GM21786 (cell line): ENCODE data around the gene MEP1B.
A peak's percentile ranks its signal among the peaks of the same experiment; 100 is the strongest.
"Not testable (repeated sequence)": the region's sequence is repeated elsewhere in the genome, so short reads cannot be mapped to it uniquely, and the experiment has no call there.

Experiments
- ATAC-seq: cut with Tn5 transposase; IDR thresholded peaks from one replicate; pipeline ENCODE4 v1.9.1; 2021; ENCODE audit not compliant: unreplicated experiment

The MEP1B gene

DNA sequence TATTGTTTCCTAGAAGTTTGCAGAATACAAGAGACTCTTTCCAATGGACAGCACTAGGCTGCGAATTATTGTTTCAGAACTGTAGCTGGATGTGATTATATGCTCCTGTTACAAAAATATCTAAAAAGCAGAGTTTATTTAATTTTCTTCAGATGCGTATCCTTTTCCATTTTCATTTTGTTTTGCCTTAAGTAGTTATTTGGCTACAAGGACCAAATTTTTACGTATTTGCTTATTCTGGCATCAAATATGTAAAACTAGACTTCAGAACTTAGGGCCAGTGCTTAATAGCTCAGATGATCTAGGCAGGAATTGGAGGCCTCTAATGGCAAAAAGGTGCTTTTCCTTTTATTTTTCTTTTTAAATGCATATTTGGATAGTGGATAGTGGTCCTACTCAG lies 18.7 kb downstream of the MEP1B start:
- no peak for ATAC-seq

DNA sequence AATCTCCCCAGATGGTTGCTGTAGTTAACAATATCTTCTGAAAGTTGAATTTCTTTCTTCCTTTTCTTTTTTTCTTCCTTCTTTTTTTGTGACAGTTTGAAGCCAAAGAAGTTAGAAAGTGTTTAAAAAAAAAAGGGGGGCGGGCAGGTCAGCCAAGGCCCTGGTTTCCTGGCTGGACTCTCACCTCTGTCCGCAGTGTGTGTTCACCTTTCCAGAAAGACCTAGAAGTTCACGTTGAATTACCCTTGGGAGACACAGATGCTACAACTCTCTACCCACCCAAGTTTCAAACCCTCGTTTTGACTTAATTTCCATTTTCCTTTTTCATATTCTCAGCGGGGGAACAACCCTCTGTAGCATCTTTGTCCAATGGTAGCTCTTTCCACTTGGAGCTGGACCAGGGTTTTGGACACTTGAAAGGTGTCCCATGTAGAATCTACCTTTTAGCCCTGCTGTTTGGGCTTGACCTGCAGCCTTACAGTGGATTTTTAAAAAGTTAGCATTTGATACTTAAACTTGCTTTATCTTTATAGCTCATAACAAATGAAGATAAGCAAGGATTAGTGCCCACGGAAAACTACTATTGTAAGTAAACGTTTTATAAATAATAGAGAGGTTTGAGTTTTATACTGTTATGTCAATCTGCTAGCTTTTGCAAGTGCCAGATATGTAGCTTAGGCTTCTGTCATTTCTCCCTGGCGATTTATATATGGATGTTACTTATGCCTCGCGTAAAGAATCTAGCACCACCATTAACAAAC lies 20.0 kb downstream of the MEP1B start:
- ATAC-seq: no peak

DNA sequence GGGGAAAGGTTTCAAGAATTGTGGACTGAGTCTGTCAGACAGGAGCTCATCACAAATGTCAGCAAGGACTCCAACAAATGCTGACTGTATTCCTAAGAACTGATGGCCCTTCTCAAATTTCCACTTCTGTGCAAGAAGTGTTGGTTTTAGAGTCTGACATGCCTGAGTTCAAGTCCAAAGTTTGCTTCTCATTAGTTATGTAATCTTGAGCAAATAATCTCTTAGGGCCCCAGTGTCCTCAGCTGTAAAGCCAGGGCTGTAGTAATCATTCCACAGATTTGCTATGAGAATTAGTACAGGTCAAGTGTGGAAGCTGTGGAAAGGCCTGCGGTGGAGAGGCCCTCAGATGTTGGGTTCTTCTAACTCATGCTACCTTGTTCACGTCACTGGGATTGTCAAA lies 23.9 kb downstream of the MEP1B start:
- no peak for ATAC-seq

DNA sequence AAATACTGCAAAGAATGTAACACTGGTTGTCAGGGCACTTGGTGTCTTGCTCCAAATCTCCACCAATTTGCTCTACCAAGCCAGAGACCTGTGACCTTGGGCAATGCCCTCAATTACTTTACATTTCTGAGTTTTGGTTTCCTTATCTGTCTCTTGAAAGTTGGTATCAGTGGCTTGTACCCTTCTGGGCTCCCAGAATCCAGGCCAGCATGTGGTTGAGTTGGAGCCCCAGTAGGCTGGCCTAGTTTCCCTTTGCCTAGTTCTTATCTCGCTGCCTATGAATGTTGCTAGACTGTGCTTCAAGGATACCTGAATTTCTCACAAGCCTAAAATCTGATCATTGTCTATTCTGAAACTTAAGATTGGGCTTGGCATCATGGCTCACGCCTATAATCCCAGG lies 26.6 kb downstream of the MEP1B start:
- no peak for ATAC-seq

DNA sequence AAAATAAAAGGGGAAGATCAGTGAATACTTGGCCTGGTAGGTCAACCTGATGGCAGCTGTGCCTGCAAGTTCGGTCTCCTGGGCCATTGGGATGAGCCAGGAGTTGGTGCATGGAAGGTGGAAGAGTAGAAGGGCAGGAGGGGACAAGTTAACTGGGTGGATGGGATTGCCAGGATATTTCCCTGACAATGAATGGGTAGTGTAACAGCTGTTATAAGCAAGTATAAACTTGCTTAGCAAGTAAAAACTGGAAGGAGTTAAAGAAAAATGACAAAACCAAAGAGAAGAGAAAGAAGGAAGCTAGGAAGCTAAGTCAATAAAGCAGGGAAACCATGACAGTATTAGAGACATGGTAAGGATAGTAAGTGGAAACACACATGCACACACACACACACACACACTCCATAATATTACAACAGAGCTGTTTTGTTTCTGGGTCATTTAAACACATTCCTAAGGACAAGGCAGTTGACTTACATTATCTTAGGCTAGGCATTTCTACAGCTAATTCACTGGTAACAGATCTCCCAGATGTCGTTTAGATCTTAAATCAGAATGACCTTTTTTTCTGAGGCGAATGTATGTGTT lies 29.7 kb downstream of the MEP1B start:
- no peak for ATAC-seq

DNA sequence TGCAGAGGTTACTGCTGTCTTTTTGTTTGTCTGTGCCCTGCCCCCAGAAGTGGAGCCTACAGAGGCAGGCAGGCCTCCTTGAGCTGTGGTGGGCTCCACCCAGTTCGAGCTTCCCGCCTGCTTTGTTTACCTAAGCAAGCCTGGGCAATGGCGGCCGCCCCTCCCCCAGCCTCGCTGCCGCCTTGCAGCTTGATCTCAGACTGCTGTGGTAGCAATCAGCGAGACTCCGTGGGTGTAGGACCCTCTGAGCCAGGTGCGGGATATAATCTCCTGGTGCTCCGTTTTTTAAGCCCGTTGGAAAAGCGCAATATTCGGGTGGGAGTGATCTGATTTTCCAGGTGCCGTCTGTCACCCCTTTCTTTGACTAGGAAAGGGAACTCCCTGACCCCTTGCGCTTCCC lies 43.5 kb downstream of the MEP1B start:
- ATAC-seq: not testable (repeated sequence)

DNA sequence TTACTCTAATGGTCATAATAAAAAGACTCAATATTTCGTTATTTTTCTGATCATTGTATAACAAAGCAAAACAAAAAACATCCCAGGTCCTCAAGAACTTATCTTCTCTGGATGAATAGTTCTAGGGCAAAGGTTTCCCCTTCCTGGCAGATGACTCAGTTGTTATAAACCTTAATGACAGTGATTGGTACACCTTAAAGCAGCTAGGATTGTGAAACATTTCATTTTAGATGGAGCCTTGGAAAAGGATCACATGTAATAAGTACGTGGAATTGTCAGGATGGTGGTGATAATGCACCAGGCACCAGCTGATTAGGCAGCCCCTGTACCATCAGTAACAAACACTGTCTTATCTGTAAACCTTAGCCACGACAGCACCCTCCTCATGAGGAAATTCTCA lies 47.2 kb downstream of the MEP1B start:
- ATAC-seq: no peak

DNA sequence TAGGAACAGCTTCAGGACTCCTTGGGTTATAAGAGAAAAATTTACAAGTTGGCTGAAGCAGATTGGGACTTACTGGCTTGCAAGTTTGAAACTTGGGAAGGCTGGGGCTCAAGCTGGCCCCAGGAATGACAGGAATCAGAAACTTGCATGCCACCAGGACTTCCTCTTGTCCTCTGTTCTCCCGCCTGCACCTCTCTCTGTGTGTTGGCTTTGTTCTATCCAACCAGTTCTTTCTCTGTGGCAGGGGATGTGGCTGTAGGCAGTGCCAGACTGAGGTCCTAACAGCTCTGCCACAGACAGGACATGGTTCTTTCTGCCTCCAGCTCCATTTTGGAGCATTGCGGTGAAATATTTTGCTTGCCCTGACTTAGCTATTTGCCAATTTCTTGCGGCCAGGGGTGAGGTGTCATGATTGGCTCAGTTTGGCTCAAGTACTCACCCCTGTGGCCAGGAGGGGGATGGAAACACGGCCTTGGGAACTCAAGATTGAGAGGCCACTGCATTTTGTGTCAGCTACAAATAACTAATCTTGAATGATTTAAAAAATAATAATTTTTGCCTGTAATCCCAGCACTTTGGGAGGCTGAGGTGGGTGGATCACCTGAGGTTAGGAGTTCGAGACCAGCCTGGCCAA lies 48.9 kb downstream of the MEP1B start:
- no peak for ATAC-seq

DNA sequence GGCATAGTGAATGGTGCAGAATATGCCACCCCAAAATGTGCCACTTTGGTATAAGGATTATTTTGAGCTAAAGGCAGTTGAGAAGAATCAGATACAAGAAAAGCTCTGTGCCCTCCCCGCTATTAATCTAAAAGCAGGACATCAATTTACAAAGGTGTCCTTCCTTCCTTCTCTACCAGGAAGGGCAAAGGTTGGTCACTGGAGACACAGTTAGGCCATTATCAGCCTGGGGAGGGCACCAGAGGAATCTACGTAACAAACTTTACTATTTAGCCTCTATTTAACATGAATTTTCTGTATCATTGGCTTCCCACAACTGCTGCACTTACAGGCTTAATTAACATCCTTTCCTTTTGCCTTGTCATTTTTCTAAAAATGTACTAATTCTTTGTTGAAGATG lies 52.6 kb downstream of the MEP1B start:
- ATAC-seq: no peak

DNA sequence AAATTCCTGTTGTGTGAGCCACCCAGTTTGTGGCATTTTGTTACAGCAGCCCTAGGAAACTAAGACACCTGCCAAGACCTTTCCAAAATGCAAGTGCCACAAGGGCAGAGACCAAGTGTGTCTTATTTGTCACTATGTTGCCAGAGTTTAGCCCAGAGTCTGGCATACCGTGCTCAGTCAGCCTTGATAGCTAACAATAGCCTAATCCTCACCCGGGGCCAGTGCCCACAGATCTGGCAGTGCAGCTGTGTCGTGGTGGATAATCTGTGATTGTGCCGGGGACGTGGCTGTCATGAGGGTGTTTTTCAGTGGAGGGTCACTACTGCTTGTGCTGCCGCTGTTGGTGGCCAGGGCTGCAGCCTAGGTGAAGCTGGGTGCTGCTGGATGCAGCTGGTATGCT lies 53.5 kb downstream of the MEP1B start:
- no peak for ATAC-seq

DNA sequence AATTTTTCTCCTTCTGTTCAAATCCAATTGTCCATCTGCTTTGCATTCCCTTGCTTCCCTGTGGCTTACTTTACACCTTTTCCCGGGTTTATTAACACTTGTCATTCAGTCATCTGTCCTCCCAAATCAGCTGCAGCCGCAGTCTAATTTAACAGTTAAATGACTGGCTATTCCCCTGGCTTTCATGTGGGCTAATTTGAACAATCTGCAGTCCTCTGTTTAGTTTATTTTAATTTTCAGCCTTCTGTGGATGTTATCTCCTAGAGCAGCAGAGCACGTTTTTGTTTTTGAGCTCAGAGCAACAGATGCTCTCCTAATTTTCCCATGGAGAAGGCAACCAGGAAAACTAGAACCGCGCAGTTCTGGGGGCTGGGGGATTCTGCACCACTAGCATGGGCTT lies 55.0 kb downstream of the MEP1B start:
- ATAC-seq: no peak

DNA sequence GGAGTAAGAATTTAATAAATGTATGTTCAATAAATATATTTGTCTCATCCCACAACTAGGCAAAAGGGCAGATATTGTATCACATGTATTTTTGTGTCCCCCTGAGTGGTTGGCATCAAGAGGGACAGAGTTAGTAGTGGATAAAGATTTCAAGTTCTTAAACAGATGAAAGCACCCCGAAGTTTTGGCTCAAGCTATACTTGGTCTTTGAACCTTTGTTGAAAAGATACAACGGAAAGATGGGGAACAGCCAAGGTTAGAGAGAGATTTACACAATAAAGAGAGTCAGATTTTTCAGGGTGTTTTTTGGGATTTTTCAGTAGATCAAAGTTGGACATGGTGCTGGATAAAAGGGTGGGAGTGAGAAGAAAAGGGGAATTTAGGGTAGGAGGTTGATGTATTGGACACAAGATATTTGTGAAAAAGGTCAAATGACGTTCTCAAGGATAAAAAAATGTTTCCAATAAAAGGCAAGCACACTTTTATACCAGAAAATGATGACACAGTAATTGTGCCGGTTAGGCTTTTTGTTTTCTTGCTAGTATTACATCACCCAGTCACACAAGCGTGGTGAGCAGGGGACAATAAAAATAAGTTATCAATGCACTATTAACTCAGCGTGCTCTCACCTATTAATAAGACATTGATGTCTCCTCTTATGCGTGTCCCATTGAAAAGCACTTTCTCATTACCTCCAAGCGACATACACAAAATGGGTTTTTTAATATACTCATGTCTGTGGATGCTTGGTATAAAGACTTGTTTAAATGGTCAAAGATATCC lies 59.5 kb downstream of the MEP1B start:
- no peak for ATAC-seq

DNA sequence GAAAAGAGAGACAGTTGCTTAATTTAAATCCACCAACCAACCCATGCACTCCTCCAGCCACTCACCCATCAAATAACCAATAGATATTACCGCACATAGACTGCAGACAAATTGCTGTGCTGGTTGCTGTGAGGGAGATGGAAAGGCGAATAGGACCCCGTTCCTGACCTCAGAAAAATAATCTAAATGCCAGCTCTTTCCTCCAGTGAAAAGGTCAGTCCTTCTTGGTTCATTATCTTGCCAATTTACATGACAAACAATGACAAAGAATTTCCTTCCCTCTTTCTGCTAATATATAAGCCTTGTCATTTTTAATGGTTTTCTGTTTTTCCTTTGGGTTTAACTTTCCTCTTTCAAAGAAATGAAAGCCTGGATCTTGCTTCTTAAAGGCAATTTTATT lies 61.6 kb downstream of the MEP1B start:
- ATAC-seq: no peak

DNA sequence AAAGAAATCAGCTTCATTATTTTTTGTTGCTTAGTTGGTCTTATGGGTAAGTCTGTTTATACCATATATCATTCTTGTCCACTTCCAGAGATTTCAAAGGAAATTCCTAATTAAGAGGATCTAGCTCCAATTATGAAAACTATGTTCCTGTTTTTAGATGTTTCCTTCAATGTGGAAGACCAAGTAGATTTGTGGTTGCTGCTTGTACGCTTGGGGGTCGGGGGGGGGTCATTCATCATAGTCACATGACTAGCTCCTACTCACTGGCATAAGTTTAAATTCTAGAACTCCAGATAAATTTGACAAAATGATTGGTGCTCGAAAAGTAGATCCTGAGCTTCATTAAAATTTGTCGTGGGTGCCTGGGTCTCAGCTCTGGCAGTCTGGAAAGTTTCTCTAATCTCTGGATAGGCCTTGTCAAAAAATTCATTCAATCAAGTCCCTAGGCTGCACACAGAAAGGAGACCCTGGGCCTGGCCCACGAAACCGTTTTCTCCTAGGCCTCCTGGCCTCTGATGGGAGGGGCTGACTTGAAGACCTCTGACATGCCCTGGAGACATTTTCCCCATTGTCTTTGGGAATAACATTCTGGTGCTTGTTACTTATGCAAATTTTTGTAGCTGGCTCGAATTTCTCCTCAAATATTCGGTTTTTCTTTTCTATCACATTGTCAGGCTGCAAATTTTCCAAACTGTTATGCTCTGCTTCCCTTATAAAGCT lies 62.5 kb downstream of the MEP1B start:
- ATAC-seq: no peak

DNA sequence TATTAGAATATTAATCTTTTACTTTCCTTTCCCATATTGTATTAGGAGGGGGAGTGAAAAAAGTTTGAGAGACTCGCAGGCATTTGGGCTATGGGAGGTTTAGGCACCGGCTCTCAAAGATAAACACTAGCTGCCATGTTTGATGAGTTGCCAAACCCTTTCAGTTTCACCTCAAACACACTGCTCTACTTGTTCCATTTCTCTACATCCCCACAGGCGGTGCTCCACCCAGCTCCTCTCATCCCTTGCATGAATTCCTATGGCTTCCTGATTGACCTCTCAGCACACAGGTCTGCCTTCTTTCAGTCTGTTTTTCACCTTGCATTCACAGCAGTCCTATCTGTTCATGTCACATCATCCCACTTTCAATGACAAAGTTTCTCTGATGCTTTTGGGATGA lies 65.7 kb downstream of the MEP1B start:
- ATAC-seq: no peak

DNA sequence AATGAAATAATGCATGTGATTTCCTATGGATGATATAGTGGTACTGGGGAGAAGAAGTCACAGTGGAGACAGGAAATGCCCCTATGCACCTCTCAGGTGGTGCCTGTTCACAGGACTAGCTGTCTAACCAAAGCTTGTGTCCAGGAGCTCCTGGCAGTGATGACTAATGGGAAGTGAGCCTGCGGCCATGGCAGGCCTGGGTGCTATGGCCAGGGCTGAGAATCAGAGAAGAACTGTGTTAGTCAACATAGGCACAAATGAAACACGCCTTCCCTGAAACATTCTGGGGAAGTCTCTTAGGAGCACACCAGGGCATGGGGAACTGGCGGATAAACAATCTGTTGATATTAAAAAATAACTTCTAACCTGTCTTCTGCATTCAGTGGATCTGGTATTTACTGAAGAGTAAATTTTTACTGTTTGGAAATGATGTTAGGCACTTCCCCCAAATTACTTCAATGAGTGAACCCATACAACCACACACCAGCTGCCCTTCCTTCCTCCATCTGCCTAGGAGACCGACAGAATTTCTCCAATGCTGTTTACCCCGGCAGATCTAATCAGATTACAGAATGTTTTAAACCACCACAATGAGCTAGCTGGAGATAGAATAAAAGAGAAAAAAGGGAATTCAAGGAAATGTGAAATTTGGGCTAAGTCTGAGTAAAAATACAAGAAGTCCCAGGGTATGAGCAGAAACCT lies 67.4 kb downstream of the MEP1B start:
- no peak for ATAC-seq

DNA sequence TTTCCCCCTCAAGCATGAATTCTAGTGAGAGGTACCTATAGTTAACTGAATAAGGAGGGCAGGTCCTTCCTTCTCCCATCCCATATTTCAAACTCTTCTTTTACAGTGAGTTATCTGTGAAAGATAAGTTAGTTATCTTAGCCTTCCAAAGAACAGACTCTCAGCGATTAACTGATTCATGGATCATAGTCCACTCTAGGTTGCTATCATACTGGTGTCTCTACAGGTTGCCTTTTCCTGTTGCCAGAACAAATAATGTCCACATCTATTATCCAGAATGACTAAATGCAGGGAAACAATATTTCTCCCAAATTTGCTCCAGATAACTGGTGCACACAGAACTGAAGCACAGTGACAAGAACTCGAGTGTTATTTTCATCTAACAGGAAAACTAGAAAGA lies 68.3 kb downstream of the MEP1B start:
- ATAC-seq: no peak

DNA sequence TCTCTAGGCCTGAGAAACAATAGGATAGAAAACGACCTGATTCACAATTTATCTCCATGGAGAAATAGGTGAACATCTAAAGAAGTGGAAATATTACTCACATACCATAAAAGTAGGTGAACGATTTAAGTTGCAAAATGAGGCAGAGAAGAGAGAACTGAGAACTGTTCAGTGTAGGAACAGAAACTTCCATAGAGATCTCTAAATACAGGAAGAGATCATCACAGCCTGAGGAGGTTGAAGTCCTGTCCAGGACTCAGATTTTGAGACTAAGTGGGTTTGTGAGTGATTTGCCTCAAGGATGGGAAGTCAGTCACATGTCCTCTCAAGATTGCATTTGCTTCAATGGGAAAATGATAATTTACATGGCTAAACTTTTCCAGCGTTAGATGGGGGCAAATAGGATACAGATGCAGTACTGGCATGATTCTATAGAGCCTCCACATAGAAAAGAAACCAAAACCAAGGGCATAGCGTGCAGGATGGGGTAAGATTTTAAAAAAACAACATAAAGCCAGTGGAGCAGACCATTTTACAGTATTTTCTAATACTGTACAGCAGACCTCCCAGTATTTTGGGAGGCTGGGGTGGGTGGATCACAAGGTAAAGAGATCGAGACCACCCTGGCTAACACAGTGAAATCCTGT lies 68.8 kb downstream of the MEP1B start:
- peak; percentile 46 for ATAC-seq

DNA sequence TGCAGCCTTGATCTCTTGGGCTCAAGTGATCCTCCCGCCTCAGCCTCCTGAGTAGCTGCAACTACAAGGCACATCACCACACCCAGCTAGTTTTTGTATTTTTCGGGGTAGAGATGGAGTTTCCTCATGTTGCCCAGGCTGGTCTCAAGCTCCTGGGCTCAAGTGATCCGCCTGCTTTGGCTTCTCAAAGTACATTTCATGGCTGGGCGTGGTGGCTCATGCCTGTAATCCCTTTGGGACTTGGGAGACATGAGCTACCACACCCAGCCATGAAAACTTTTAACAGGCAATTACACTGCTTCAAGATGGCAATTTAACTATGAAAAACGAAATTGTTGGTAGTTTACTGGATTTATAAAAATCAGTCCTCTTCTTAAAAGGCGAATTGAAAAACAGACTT lies 69.7 kb downstream of the MEP1B start:
- ATAC-seq: no peak

DNA sequence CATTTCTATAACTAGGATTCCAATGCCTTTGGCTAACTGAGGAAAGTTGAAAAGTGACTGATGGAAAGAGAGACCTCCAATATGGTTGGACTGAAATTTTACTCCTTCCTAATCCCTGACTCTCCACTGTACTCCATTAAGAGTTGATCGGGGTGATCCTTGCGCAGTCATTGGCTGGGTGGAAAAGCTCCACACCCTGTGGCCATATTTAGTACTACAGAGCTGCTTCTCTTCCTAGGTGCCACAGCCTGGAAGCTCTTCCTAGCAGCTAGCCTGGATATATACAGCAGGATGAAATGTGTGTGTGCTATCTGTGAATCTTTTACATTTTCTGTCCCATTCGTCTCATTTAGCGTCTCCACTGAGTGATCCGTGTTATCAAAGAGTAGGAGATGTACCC lies 71.2 kb downstream of the MEP1B start:
- ATAC-seq: no peak
